Hepatocyte (in vitro differentiated cells): Measurements from ENCODE around the gene SURF2.

ENCODE experiments used
- EZH2 ChIP-seq: fragments of 200-600 bp; sonication (generic); IDR thresholded peaks from 2 replicates; pipeline ENCODE4 v1.6.1; 2016; ENCODE audit warnings: antibody characterized with exemption, mild to moderate bottlenecking, borderline replicate concordance
- TF ChIP-seq, protein P1 (sequence below): fragments of 200-600 bp; sonication (generic); IDR thresholded peaks from 2 replicates; pipeline ENCODE4 v1.5.1; 2016; ENCODE audit warnings: antibody characterized with exemption, mild to moderate bottlenecking; ENCODE audit not compliant: poor library complexity

DNA sequence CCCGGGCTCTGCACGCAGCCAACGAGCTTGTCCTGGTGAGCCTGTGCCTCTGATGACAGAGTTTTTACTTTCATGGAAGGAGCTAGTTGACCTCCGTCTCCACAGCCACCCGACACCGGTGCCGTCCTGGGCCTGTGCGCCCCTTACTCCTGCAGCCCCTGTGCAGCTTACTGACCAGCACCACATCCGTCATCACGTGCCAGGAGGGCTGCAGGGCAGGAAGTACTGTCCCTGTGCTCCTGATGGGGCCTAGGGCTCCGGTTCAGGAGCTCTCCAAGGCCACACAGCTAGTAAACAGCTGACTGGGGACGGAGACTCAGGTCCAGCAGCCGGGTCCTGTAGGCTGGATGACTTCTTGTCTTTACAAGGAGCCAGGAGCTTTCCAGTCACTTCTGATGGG is 30.0 kb downstream of the SURF2 start:
- TF ChIP-seq, protein P1, sequence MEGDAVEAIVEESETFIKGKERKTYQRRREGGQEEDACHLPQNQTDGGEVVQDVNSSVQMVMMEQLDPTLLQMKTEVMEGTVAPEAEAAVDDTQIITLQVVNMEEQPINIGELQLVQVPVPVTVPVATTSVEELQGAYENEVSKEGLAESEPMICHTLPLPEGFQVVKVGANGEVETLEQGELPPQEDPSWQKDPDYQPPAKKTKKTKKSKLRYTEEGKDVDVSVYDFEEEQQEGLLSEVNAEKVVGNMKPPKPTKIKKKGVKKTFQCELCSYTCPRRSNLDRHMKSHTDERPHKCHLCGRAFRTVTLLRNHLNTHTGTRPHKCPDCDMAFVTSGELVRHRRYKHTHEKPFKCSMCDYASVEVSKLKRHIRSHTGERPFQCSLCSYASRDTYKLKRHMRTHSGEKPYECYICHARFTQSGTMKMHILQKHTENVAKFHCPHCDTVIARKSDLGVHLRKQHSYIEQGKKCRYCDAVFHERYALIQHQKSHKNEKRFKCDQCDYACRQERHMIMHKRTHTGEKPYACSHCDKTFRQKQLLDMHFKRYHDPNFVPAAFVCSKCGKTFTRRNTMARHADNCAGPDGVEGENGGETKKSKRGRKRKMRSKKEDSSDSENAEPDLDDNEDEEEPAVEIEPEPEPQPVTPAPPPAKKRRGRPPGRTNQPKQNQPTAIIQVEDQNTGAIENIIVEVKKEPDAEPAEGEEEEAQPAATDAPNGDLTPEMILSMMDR: no peak
- TF ChIP-seq EZH2: no peak
